Esophagus squamous epithelium (tissue), 5 donors: ENCODE data around the gene NPTX1. TPM values are rescaled to one million over a fixed set of nuclear protein-coding genes. Genes with fewer than 3 reads are reported as not detected.

Source experiments
- DNase-seq: peaks from one replicate; lab custom pipeline; 2025; lab: John Stamatoyannopoulos, UW
- H3K27ac ChIP-seq, 4 donors: fragments of 200-600 bp; sonication (generic); one replicate each; pipeline ENCODE4 v1.5.1; 2016 to 2019; ENCODE audit warnings: mild to moderate bottlenecking in 1 of 4
- H3K27me3 ChIP-seq, 4 donors: fragments of 200-600 bp; sonication (generic); 1 replicate in 3 of 4; 2 replicates in 1 of 4; pipeline versions ENCODE4 v1.5.1 to v1.6.0; 2017 to 2021; ENCODE audit warnings: antibody characterized with exemption in 1 of 4
- H3K36me3 ChIP-seq, 3 donors: fragments of 200-600 bp; sonication (generic); one replicate each; pipeline ENCODE4 v1.5.1; 2016 to 2019
- H3K4me1 ChIP-seq, 3 donors: fragments of 200-600 bp; sonication (generic); one replicate each; pipeline ENCODE4 v1.5.1; 2017 to 2019
- H3K4me3 ChIP-seq, 4 donors: fragments of 200-600 bp; sonication (generic); 1 replicate in 3 of 4; 2 replicates in 1 of 4; pipeline ENCODE4 v1.5.1; 2016 to 2019; ENCODE audit warnings: mild to moderate bottlenecking in 2 of 4, moderate library complexity in 1 of 4
- H3K9me3 ChIP-seq, 3 donors: fragments of 200-600 bp; sonication (generic); one replicate each; pipeline ENCODE4 v1.5.1; 2016 to 2019
- POLR2A ChIP-seq, 4 donors: fragments of 450-650 bp; IDR thresholded peaks; one replicate each; pipeline ENCODE4 v1.6.1; 2017; ENCODE audit warnings: antibody characterized with exemption in 4 of 4, mild to moderate bottlenecking in 4 of 4, moderate library complexity in 3 of 4
- WGBS, 2 donors: methylation state at CpG; one replicate each; pipeline ENCODE4 v1.1.5; 2018; 5-methylcytosine and 5-hydroxymethylcytosine counted together
- intact Hi-C: fragments of 100-400 bp; cut with DNase I; formaldehyde crosslinking; loops from one replicate; pipeline ENCODE4 v1.15.0; 2022
- total RNA-seq, 4 donors: library from RNA; depleted of rRNA; stranded (reverse); fragments of >200 nt; gene quantifications; one replicate each; pipeline ENCODE4 v1.1.0, GENCODE V29; 2016
- TF ChIP-seq, protein P1 (sequence below), 6 experiments: fragments of 450-650 bp in 4 of 6; fragments of 200-600 bp in 2 of 6; sonication (generic) in 2 of 6; IDR thresholded peaks; one replicate each; pipeline ENCODE4 v1.5.1; 2016 to 2019; ENCODE audit warnings: antibody characterized with exemption in 6 of 6, mild to moderate bottlenecking in 4 of 6, moderate library complexity in 4 of 6
- donor health status: DM: yes; HTN: yes; CAD: no.

The NPTX1 gene
- total RNA-seq, 4 donors from 2014 or later: under 0.01 to 0.15 TPM; not detected in 2

DNA sequence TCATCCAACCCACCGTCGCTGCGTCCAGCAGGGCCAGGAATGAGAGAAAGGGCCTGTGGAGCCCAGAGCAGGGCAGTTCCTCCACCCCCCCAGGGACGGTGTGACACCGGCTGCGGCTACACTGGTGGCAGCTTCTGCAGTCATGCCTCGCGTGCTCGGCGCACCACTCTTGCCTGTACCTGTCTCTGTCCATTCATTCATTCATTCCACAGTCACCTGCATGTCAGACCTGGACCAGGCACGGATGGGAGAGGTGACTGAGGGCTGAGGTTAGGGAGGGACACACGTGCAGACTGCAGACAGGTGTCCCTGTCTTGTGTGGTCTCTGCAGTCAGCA is 34.1 kb downstream of the NPTX1 start:
- Histone ChIP-seq H3K4me1 (no peaks in the 10 kb centered on the region), H3K36me3 (no peaks in the 10 kb centered on the region), H3K4me3 (no peak overlapping the region), H3K27me3 (peaks cover 0 to 16% (median 0%) of the 10 kb centered on the region in 4 donors), H3K9me3 (no peaks in the 10 kb centered on the region), H3K27ac (no peak overlapping the region)
- 68 to 78% methylated on average over 5 of the region's 12 CpGs for WGBS, 2 donors
- intact Hi-C loops: no loop called here
- TF ChIP-seq, protein P1, sequence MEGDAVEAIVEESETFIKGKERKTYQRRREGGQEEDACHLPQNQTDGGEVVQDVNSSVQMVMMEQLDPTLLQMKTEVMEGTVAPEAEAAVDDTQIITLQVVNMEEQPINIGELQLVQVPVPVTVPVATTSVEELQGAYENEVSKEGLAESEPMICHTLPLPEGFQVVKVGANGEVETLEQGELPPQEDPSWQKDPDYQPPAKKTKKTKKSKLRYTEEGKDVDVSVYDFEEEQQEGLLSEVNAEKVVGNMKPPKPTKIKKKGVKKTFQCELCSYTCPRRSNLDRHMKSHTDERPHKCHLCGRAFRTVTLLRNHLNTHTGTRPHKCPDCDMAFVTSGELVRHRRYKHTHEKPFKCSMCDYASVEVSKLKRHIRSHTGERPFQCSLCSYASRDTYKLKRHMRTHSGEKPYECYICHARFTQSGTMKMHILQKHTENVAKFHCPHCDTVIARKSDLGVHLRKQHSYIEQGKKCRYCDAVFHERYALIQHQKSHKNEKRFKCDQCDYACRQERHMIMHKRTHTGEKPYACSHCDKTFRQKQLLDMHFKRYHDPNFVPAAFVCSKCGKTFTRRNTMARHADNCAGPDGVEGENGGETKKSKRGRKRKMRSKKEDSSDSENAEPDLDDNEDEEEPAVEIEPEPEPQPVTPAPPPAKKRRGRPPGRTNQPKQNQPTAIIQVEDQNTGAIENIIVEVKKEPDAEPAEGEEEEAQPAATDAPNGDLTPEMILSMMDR (IDR thresholded peaks at IDR 0.05): no peak
- TF ChIP-seq POLR2A (IDR thresholded peaks at IDR 0.05): no peak
- DNase-seq: no peak

DNA sequence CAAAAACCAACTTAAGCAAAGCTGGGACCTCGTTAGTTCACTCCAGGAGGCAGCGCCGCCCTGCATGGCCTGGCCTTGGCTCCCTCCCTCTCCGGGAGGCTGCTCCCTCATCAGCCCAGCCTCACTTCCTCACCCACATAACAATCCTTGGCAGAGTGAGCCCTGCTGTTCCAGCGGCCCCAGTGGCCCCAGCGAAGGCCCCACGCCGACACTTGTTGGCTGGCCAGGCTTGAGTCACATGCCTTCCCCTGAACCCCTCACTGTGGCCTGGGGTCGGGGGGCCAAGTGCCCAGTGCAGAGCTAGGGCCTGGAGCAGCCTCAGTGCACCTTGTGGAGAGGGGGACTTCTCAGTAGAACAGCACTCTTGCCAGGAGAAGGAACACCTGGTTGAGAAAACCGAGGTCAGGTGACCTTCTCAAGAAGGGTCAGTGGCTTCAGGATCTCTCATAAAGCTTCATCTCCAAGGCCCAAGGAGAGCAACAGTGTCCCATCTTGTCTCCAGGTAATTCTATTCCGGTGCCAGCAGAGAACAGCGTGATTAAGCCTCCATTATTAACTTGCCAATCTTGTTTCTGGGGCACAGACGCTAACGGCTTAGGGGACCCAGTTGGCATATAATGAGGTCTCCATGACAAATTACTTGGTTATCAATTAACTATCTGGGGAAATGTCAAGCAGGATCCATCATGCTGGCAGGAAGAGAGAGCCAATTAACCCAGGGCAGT is 34.6 kb downstream of the NPTX1 start:
- WGBS, 2 donors: 71 to 86% methylated on average over 5 to 12 of the region's 14 CpGs
- TF ChIP-seq, protein P1 (IDR thresholded peaks at IDR 0.05): no peak
- TF ChIP-seq POLR2A (IDR thresholded peaks at IDR 0.05): no peak
- intact Hi-C loops: no loop called here
- Histone ChIP-seq H3K36me3 (no peaks in the 10 kb centered on the region), H3K9me3 (no peaks in the 10 kb centered on the region), H3K4me3 (no peak overlapping the region), H3K27ac (no peak overlapping the region), H3K4me1 (no peaks in the 10 kb centered on the region), H3K27me3 (peaks cover 0 to 16% (median 0%) of the 10 kb centered on the region in 4 donors)
- DNase-seq: no peak

DNA sequence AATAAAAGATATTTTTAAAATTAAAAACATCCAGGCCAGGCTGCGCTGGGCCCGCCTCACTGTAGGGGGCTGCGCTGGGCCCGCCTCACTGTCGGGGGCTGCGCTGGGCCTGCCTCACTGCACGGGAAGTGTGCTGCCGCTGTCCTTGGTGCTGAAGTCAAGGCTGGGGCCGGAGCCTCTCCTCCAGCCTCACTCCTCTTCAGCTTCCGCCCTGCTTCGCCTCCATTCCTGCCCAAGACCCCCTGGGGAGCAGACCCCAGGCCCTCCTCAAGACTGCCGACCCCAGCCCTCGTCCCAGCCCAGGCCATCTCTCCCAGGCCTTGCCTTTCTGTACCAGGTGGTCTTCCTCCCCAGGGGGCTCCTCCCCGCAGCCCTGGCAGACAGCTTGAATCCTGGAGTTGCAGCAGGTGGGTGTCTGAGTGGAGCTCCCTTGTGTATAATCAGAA is 35.3 kb downstream of the NPTX1 start:
- Histone ChIP-seq H3K27me3 (peaks cover 0 to 16% (median 0%) of the 10 kb centered on the region in 4 donors), H3K27ac (no peak overlapping the region), H3K36me3 (no peaks in the 10 kb centered on the region), H3K9me3 (no peaks in the 10 kb centered on the region), H3K4me3 (no peak overlapping the region), H3K4me1 (no peaks in the 10 kb centered on the region)
- WGBS, 2 donors: 48 to 56% methylated on average over 8 to 13 of the region's 14 CpGs
- intact Hi-C loops: no loop called here
- no peak for TF ChIP-seq POLR2A (IDR thresholded peaks at IDR 0.05)
- TF ChIP-seq, protein P1 (IDR thresholded peaks at IDR 0.05): no peak
- no peak for DNase-seq

DNA sequence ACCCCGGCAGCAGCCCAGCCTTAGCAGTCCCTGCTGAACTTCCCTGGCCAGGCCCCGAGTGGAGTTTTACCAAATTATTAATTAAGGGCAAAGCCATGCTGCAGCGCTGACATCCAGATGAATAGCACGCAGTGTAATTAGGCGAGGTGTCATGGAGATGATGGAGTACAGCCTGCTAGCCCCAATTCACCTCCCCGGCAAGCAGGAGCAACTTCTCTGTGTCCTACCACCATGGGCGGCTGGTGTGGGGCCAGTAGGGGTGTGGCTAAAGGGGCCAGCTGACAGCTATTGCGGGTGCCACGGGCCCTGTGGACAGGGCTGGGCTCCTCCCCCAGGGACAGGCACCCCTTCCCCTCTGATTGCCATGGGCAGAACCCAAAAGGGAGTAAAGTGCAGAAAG is 36.9 kb downstream of the NPTX1 start:
- no peaks in the 10 kb centered on the region for H3K36me3 ChIP-seq
- H3K9me3 ChIP-seq: no peaks in the 10 kb centered on the region
- peaks cover 0 to 14% (median 0%) of the 10 kb centered on the region in 4 donors for H3K27me3 ChIP-seq
- WGBS, 2 donors: 75% methylated on average over 5 of the region's 9 CpGs; no CpG with 5 or more reads in 1 of the 2 donors
- TF ChIP-seq, protein P1 (IDR thresholded peaks at IDR 0.05): no peak
- no peak for TF ChIP-seq POLR2A (IDR thresholded peaks at IDR 0.05)
- no peak for DNase-seq
- H3K4me3 ChIP-seq: no peak overlapping the region
- H3K4me1 ChIP-seq: no peaks in the 10 kb centered on the region
- no peak overlapping the region for H3K27ac ChIP-seq
- intact Hi-C loops: no loop called here

DNA sequence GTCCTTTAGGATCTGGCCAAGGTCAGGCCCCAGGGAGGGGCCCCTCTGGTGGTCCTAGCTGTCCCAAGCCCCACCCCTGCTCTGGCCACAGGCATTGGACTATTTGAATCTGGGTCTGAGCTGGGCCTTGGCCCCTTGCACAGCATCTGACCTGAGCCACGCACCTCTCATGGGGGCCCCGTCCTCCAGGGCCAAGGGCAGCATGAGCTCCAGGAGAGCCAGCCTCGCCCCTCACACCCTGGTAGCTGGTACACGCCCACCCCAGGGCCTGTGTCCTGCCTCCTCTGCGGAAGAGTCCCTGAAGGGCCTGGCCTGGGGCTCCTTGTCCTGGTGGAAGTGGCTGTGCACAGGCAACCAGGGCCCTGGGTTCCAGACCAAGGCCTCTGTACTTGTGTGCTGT is 37.6 kb downstream of the NPTX1 start:
- no peak for TF ChIP-seq POLR2A (IDR thresholded peaks at IDR 0.05)
- TF ChIP-seq, protein P1 (IDR thresholded peaks at IDR 0.05): no peak
- DNase-seq: no peak
- no peaks in the 10 kb centered on the region for H3K36me3 ChIP-seq
- no peak overlapping the region for H3K4me3 ChIP-seq
- no peaks in the 10 kb centered on the region for H3K9me3 ChIP-seq
- WGBS, 2 donors: no CpG with 5 or more reads among the region's 5 CpGs
- intact Hi-C loops: no loop called here
- peaks cover 0 to 7% (median 0%) of the 10 kb centered on the region in 4 donors for H3K27me3 ChIP-seq
- H3K4me1 ChIP-seq: no peaks in the 10 kb centered on the region
- H3K27ac ChIP-seq: no peak overlapping the region
